ENCODE data around the gene CCDC88C. TPM values are rescaled to one million over a fixed set of nuclear protein-coding genes. Genes with fewer than 3 reads are reported as not detected.

Gene CCDC88C
- total RNA-seq, 1 experiment from 2014 or later: 57.9 TPM

- Histone ChIP-seq H3K4me2 (ENCODE audit: low read depth, low read length, poor library complexity, severe bottlenecking) (no peak overlapping the region), H2AFZ (ENCODE audit: low read length) (no peak overlapping the region), H3K4me3 (ENCODE audit: low read length) (no peak overlapping the region), H3K9ac (ENCODE audit: low read length) (no peak overlapping the region), H3K9me2 (replicated peaks; ENCODE audit: insufficient read depth, low read length) (no peaks in the 10 kb centered on the region), H3K4me1 (ENCODE audit: low read length) (peaks cover 10% of the 10 kb centered on the region), H3K27ac (ENCODE audit: low read length) (no peak overlapping the region), H3K36me3 (ENCODE audit: insufficient read depth, low read length) (peaks cover 25% of the 10 kb centered on the region; the same call in 1 of the 2 replicates), H3K79me2 (ENCODE audit: low read length) (no peaks in the 10 kb centered on the region), H4K20me1 (ENCODE audit: insufficient read depth, low read depth, low read length) (no peaks in the 10 kb centered on the region), H3K9me3 (ENCODE audit: low read length) (no peaks in the 10 kb centered on the region), H3K27me3 (ENCODE audit: low read length) (no peaks in the 10 kb centered on the region)
- no peak for DNase-seq
Measured at GRCh38 chr14:91289464-91289863, 128.2 kb downstream of the CCDC88C start.

DNA sequence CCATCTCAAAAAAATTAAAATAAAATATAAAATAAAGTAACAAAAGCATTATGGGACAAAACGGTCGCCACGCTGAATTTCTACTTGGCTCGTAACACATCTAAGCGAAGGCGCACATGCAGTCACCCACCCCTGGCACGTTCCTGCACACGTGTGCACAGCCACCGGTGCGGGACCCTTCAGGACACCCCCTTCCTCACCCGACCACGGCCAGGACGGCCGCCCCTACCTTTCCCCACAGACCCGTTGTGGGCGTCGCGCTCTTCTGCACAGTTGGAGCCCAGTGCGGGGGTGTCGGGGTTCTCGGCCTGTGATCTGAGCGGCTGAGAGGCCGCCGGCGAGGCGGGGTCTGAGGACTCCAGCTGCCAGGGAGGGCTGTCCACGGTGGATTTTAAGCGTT, 128.7 kb downstream of the CCDC88C start:
- Histone ChIP-seq H3K9ac (ENCODE audit: low read length) (no peak overlapping the region), H3K9me3 (ENCODE audit: low read length) (no peaks in the 10 kb centered on the region), H3K4me1 (ENCODE audit: low read length) (peaks cover 10% of the 10 kb centered on the region), H4K20me1 (ENCODE audit: insufficient read depth, low read depth, low read length) (no peaks in the 10 kb centered on the region), H3K4me2 (ENCODE audit: low read depth, low read length, poor library complexity, severe bottlenecking) (no peak overlapping the region), H3K79me2 (ENCODE audit: low read length) (no peaks in the 10 kb centered on the region), H3K27ac (ENCODE audit: low read length) (no peak overlapping the region), H3K36me3 (ENCODE audit: insufficient read depth, low read length) (peaks cover 20% of the 10 kb centered on the region; the same call in 1 of the 2 replicates), H3K9me2 (replicated peaks; ENCODE audit: insufficient read depth, low read length) (no peaks in the 10 kb centered on the region), H3K4me3 (ENCODE audit: low read length) (no peak overlapping the region), H2AFZ (ENCODE audit: low read length) (no peak overlapping the region), H3K27me3 (ENCODE audit: low read length) (no peaks in the 10 kb centered on the region)
- DNase-seq: no peak

GRCh38 chr14:91286530-91286937, 131.1 kb downstream of the CCDC88C start:
- H3K79me2 ChIP-seq (ENCODE audit: low read length): no peaks in the 10 kb centered on the region
- peaks cover 10% of the 10 kb centered on the region for H3K4me1 ChIP-seq (ENCODE audit: low read length)
- no peaks in the 10 kb centered on the region for H3K9me2 ChIP-seq (replicated peaks; ENCODE audit: insufficient read depth, low read length)
- H4K20me1 ChIP-seq (ENCODE audit: insufficient read depth, low read depth, low read length): no peaks in the 10 kb centered on the region
- H3K4me3 ChIP-seq (ENCODE audit: low read length): no peak overlapping the region
- no peak overlapping the region for H2AFZ ChIP-seq (ENCODE audit: low read length)
- no peaks in the 10 kb centered on the region for H3K27me3 ChIP-seq (ENCODE audit: low read length)
- H3K36me3 ChIP-seq (ENCODE audit: insufficient read depth, low read length): peaks cover 27% of the 10 kb centered on the region; the same call in 1 of the 2 replicates
- H3K27ac ChIP-seq (ENCODE audit: low read length): no peak overlapping the region
- H3K9ac ChIP-seq (ENCODE audit: low read length): no peak overlapping the region
- H3K9me3 ChIP-seq (ENCODE audit: low read length): no peaks in the 10 kb centered on the region
- no peak overlapping the region for H3K4me2 ChIP-seq (ENCODE audit: low read depth, low read length, poor library complexity, severe bottlenecking)
- peak; percentile 92 for DNase-seq

- no peak overlapping the region for H3K4me3 ChIP-seq (ENCODE audit: low read length)
- H4K20me1 ChIP-seq (ENCODE audit: insufficient read depth, low read depth, low read length): no peaks in the 10 kb centered on the region
- no peak for DNase-seq
- no peaks in the 10 kb centered on the region for H3K9me3 ChIP-seq (ENCODE audit: low read length)
- no peaks in the 10 kb centered on the region for H3K9me2 ChIP-seq (replicated peaks; ENCODE audit: insufficient read depth, low read length)
- peaks cover 10% of the 10 kb centered on the region for H3K4me1 ChIP-seq (ENCODE audit: low read length)
- H3K4me2 ChIP-seq (ENCODE audit: low read depth, low read length, poor library complexity, severe bottlenecking): no peak overlapping the region
- no peak overlapping the region for H3K9ac ChIP-seq (ENCODE audit: low read length)
- H3K36me3 ChIP-seq (ENCODE audit: insufficient read depth, low read length): peaks cover 37% of the 10 kb centered on the region; the same call in 1 of the 2 replicates
- no peak overlapping the region for H2AFZ ChIP-seq (ENCODE audit: low read length)
- no peaks in the 10 kb centered on the region for H3K27me3 ChIP-seq (ENCODE audit: low read length)
- no peak overlapping the region for H3K27ac ChIP-seq (ENCODE audit: low read length)
- no peaks in the 10 kb centered on the region for H3K79me2 ChIP-seq (ENCODE audit: low read length)
Measured at GRCh38 chr14:91284791-91285548, 132.7 kb downstream of the CCDC88C start.

- no peaks in the 10 kb centered on the region for H3K79me2 ChIP-seq (ENCODE audit: low read length)
- H4K20me1 ChIP-seq (ENCODE audit: insufficient read depth, low read depth, low read length): no peaks in the 10 kb centered on the region
- no peak for DNase-seq
- no peak overlapping the region for H3K27ac ChIP-seq (ENCODE audit: low read length)
- H2AFZ ChIP-seq (ENCODE audit: low read length): no peak overlapping the region
- no peaks in the 10 kb centered on the region for H3K27me3 ChIP-seq (ENCODE audit: low read length)
- H3K9me2 ChIP-seq (replicated peaks; ENCODE audit: insufficient read depth, low read length): no peaks in the 10 kb centered on the region
- H3K9me3 ChIP-seq (ENCODE audit: low read length): no peaks in the 10 kb centered on the region
- peaks cover 10% of the 10 kb centered on the region for H3K4me1 ChIP-seq (ENCODE audit: low read length)
- H3K4me3 ChIP-seq (ENCODE audit: low read length): no peak overlapping the region
- no peak overlapping the region for H3K4me2 ChIP-seq (ENCODE audit: low read depth, low read length, poor library complexity, severe bottlenecking)
- H3K36me3 ChIP-seq (ENCODE audit: insufficient read depth, low read length): peaks cover 32% of the 10 kb centered on the region; the same call in 1 of the 2 replicates
- H3K9ac ChIP-seq (ENCODE audit: low read length): no peak overlapping the region
Measured at GRCh38 chr14:91284146-91284790, 133.4 kb downstream of the CCDC88C start.

DNA sequence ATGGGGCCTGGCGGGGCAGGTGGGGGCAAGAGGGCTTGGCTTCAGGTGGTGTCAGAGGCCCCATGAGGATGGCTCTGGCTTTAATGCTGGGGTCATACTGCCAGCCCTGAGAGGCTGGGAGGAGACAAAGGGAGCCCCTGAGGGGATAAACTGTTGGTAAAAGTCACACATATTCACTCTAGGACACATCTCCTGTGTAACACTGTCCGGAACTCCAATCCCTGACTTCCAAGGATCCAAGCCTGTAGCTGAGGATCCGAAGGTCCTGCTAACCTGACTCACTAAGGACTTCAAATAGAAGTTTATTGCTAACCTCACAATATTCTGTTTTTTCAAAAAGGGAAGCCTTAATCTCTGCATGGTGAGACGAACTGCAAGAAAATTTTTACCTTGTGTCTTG, 134.0 kb downstream of the CCDC88C start:
- Histone ChIP-seq H3K4me1 (ENCODE audit: low read length) (peaks cover 10% of the 10 kb centered on the region), H2AFZ (ENCODE audit: low read length) (no peak overlapping the region), H3K9me3 (ENCODE audit: low read length) (no peaks in the 10 kb centered on the region), H3K9ac (ENCODE audit: low read length) (no peak overlapping the region), H3K27me3 (ENCODE audit: low read length) (no peaks in the 10 kb centered on the region), H3K4me3 (ENCODE audit: low read length) (no peak overlapping the region), H3K27ac (ENCODE audit: low read length) (no peak overlapping the region), H3K4me2 (ENCODE audit: low read depth, low read length, poor library complexity, severe bottlenecking) (no peak overlapping the region), H3K79me2 (ENCODE audit: low read length) (no peaks in the 10 kb centered on the region), H3K9me2 (replicated peaks; ENCODE audit: insufficient read depth, low read length) (no peaks in the 10 kb centered on the region), H3K36me3 (ENCODE audit: insufficient read depth, low read length) (peaks cover 32% of the 10 kb centered on the region; the same call in 1 of the 2 replicates), H4K20me1 (ENCODE audit: insufficient read depth, low read depth, low read length) (no peaks in the 10 kb centered on the region)
- no peak for DNase-seq

GRCh38 chr14:91282954-91283645, 134.5 kb downstream of the CCDC88C start:
- H2AFZ ChIP-seq (ENCODE audit: low read length): no peak overlapping the region
- no peak overlapping the region for H3K9ac ChIP-seq (ENCODE audit: low read length)
- no peaks in the 10 kb centered on the region for H4K20me1 ChIP-seq (ENCODE audit: insufficient read depth, low read depth, low read length)
- no peak for DNase-seq
- H3K4me1 ChIP-seq (ENCODE audit: low read length): peaks cover 10% of the 10 kb centered on the region
- no peaks in the 10 kb centered on the region for H3K79me2 ChIP-seq (ENCODE audit: low read length)
- no peak overlapping the region for H3K27ac ChIP-seq (ENCODE audit: low read length)
- H3K9me2 ChIP-seq (replicated peaks; ENCODE audit: insufficient read depth, low read length): no peaks in the 10 kb centered on the region
- no peak overlapping the region for H3K4me2 ChIP-seq (ENCODE audit: low read depth, low read length, poor library complexity, severe bottlenecking)
- peaks cover 32% of the 10 kb centered on the region; the same call in 1 of the 2 replicates for H3K36me3 ChIP-seq (ENCODE audit: insufficient read depth, low read length)
- H3K9me3 ChIP-seq (ENCODE audit: low read length): no peaks in the 10 kb centered on the region
- H3K4me3 ChIP-seq (ENCODE audit: low read length): no peak overlapping the region
- H3K27me3 ChIP-seq (ENCODE audit: low read length): no peaks in the 10 kb centered on the region

DNA sequence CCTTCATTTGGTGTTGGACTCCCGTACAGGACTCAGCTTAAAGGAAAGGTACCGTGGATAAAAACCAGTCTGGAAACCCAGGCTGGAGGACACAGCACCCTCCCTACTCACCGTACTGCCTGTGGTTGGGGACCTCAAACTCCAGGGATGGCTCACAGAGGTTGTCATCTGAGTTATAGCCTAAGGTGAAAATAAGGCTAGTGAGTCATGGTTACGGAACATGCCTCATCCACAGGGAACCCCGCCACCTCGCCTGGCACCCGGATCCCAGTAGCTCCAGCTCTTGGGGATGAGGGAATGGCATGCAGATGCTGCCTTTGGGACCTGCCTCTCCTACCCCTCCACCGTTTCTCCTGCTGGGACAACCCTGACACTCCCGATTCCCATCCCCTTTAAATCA, 136.3 kb downstream of the CCDC88C start:
- H3K9me3 ChIP-seq (ENCODE audit: low read length): no peaks in the 10 kb centered on the region
- H3K4me3 ChIP-seq (ENCODE audit: low read length): no peak overlapping the region
- peaks cover 5% of the 10 kb centered on the region for H3K4me1 ChIP-seq (ENCODE audit: low read length)
- H2AFZ ChIP-seq (ENCODE audit: low read length): no peak overlapping the region
- H3K27ac ChIP-seq (ENCODE audit: low read length): no peak overlapping the region
- H4K20me1 ChIP-seq (ENCODE audit: insufficient read depth, low read depth, low read length): no peaks in the 10 kb centered on the region
- H3K9ac ChIP-seq (ENCODE audit: low read length): no peak overlapping the region
- no peaks in the 10 kb centered on the region for H3K9me2 ChIP-seq (replicated peaks; ENCODE audit: insufficient read depth, low read length)
- DNase-seq: no peak
- H3K36me3 ChIP-seq (ENCODE audit: insufficient read depth, low read length): peaks cover 32% of the 10 kb centered on the region; the same call in 1 of the 2 replicates
- no peaks in the 10 kb centered on the region for H3K27me3 ChIP-seq (ENCODE audit: low read length)
- no peaks in the 10 kb centered on the region for H3K79me2 ChIP-seq (ENCODE audit: low read length)
- no peak overlapping the region for H3K4me2 ChIP-seq (ENCODE audit: low read depth, low read length, poor library complexity, severe bottlenecking)

All from Karpas-422 (cell line).